Upper lobe of left lung (tissue), 6 donors: ENCODE measurements around the gene HSD17B11. TPM values are rescaled to one million over a fixed set of nuclear protein-coding genes. Genes with fewer than 3 reads are reported as not detected.
A peak's percentile ranks its signal among the peaks of the same experiment; 100 is the strongest.
"Not testable (repeated sequence)": the region's sequence is repeated elsewhere in the genome, so short reads cannot be mapped to it uniquely, and the experiment has no call there.

ENCODE experiments used
- ATAC-seq, 2 donors: fragments of 200-7000 bp; cut with Tn5 transposase; one replicate each; pipeline ENCODE4 v1.9.1; 2022; ENCODE audit warnings: mild to moderate bottlenecking in 2 of 2, moderate library complexity in 2 of 2; ENCODE audit not compliant: low FRiP score in 2 of 2
- DNase-seq, 2 donors: peaks; one replicate each; pipeline ENCODE4 v3.0.0-alpha.2; 2019 to 2020
- H3K27ac ChIP-seq, 4 donors: fragments of 200-600 bp; sonication (generic); one replicate each; pipeline ENCODE4 v1.5.1; 2016 to 2019
- H3K27me3 ChIP-seq, 4 donors: fragments of 200-600 bp; sonication (generic); one replicate each; pipeline ENCODE4 v1.5.1; 2017 to 2019
- H3K36me3 ChIP-seq, 4 donors: fragments of 200-600 bp; sonication (generic); one replicate each; pipeline ENCODE4 v1.5.1; 2016 to 2019
- H3K4me1 ChIP-seq, 4 donors: fragments of 200-600 bp; sonication (generic); one replicate each; pipeline ENCODE4 v1.5.1; 2018 to 2019
- H3K4me3 ChIP-seq, 4 donors: fragments of 200-600 bp; sonication (generic); one replicate each; pipeline ENCODE4 v1.5.1; 2017 to 2019; ENCODE audit warnings: mild to moderate bottlenecking in 2 of 4, moderate library complexity in 1 of 4
- H3K9me3 ChIP-seq, 4 donors: fragments of 200-600 bp; sonication (generic); one replicate each; pipeline ENCODE4 v1.5.1; 2018 to 2019
- CTCF ChIP-seq, 6 experiments: fragments of 450-650 bp in 4 of 6; fragments of 200-600 bp in 2 of 6; sonication (generic) in 2 of 6; IDR thresholded peaks; one replicate each; pipeline ENCODE4 v1.5.1; 2016 to 2019; ENCODE audit warnings: antibody characterized with exemption in 6 of 6
- EP300 ChIP-seq, 4 donors: sonication (generic); formaldehyde crosslinking; IDR thresholded peaks; one replicate each; pipeline ENCODE4 v1.5.1; 2017; ENCODE audit warnings: antibody characterized with exemption in 4 of 4, control low read depth in 2 of 4
- POLR2A ChIP-seq, 4 donors: fragments of 450-650 bp; IDR thresholded peaks; one replicate each; pipeline ENCODE4 v1.5.1; 2016 to 2017; ENCODE audit warnings: antibody characterized with exemption in 4 of 4, mild to moderate bottlenecking in 2 of 4
- POLR2AphosphoS5 ChIP-seq, 2 donors: sonication (generic); formaldehyde crosslinking; IDR thresholded peaks; one replicate each; pipeline ENCODE4 v1.5.1; 2017; ENCODE audit warnings: antibody characterized with exemption in 2 of 2
- WGBS, 2 donors: methylation state at CpG; one replicate each; pipeline ENCODE4 v1.1.5; 2017 to 2018; 5-methylcytosine and 5-hydroxymethylcytosine counted together
- total RNA-seq, 6 donors: library from RNA; depleted of rRNA in 4 of 6; stranded (reverse); fragments of >200 nt in 4 of 6; gene quantifications; one replicate each; pipeline versions ENCODE4 v1.1.0 to v1.2.1, GENCODE V29; 2016 to 2021
- donor health status: DM: no; HTN: no; CAD: no; lungs with moderate emphysema.
- donor health status: DM: no; HTN: yes; CAD: no; lungs with severe emphysema.

The HSD17B11 gene
- total RNA-seq, 6 donors from 2014 or later, result 24.4 to 166 (median 93.2) TPM

- no peaks in the 10 kb centered on the region for H3K27me3 ChIP-seq
- DNase-seq, result no peak
- no peaks in the 10 kb centered on the region for H3K36me3 ChIP-seq
- peaks cover 0 to 6% (median 0%) of the 10 kb centered on the region in 4 donors for H3K9me3 ChIP-seq
- no peak overlapping the region for H3K27ac ChIP-seq
- H3K4me3 ChIP-seq, result no peak overlapping the region
- TF ChIP-seq CTCF (IDR thresholded peaks at IDR 0.05) (no peak), POLR2A (IDR thresholded peaks at IDR 0.05) (no peak), EP300 (IDR thresholded peaks at IDR 0.05) (no peak), POLR2AphosphoS5 (IDR thresholded peaks at IDR 0.05) (no peak)
- H3K4me1 ChIP-seq, result no peaks in the 10 kb centered on the region
- 50 to 62% methylated on average over 3 of the region's 3 CpGs for WGBS, 2 donors
- ATAC-seq, result no peak
Observed at GRCh38 chr4:87326460-87326859, 64.5 kb downstream of the HSD17B11 start.

GRCh38 chr4:87322754-87323153 is 68.2 kb downstream of the HSD17B11 start, which contains the start of gene HSD17B13:
Gene HSD17B13 (minus strand): TSS chr4:87322882. CDS start chr4:87322841, 41 bp downstream.
- Histone ChIP-seq H3K27ac (no peak within 1 kb of the TSS), H3K9me3 (no peaks in the 10 kb centered on the region), H3K36me3 (no peaks in the 10 kb centered on the region), H3K27me3 (no peaks in the 10 kb centered on the region), H3K4me1 (no peaks in the 10 kb centered on the region), H3K4me3 (no peak within 1 kb of the TSS)
- DNase-seq, result no peak
- 78 to 83% methylated on average over 2 of the region's 2 CpGs for WGBS, 2 donors
- no peak for ATAC-seq
- no peak for TF ChIP-seq POLR2AphosphoS5 (IDR thresholded peaks at IDR 0.05)
- no peak for TF ChIP-seq CTCF (IDR thresholded peaks at IDR 0.05)
- no peak for TF ChIP-seq EP300 (IDR thresholded peaks at IDR 0.05)
- TF ChIP-seq POLR2A (IDR thresholded peaks at IDR 0.05), result no peak

GRCh38 chr4:87321888-87322287 is 69.1 kb downstream of the HSD17B11 start:
- no peaks in the 10 kb centered on the region for H3K4me1 ChIP-seq
- no peak for ATAC-seq
- H3K4me3 ChIP-seq, result no peak overlapping the region
- TF ChIP-seq POLR2AphosphoS5 (IDR thresholded peaks at IDR 0.05) (no peak), POLR2A (IDR thresholded peaks at IDR 0.05) (no peak), EP300 (IDR thresholded peaks at IDR 0.05) (no peak), CTCF (IDR thresholded peaks at IDR 0.05) (no peak)
- DNase-seq, result no peak
- H3K36me3 ChIP-seq, result no peaks in the 10 kb centered on the region
- H3K9me3 ChIP-seq, result no peaks in the 10 kb centered on the region
- H3K27me3 ChIP-seq, result no peaks in the 10 kb centered on the region
- no peak overlapping the region for H3K27ac ChIP-seq
- WGBS, 2 donors, result 79 to 83% methylated on average over 5 of the region's 5 CpGs

- no peak for ATAC-seq
- WGBS, 2 donors, result 69% methylated on average over 1 of the region's 1 CpG
- peak in 1 of 2 donors; percentile 43 for DNase-seq
- H3K4me1 ChIP-seq, result no peaks in the 10 kb centered on the region
- no peak overlapping the region for H3K4me3 ChIP-seq
- H3K27me3 ChIP-seq, result no peaks in the 10 kb centered on the region
- no peaks in the 10 kb centered on the region for H3K9me3 ChIP-seq
- H3K27ac ChIP-seq, result no peak overlapping the region
- no peaks in the 10 kb centered on the region for H3K36me3 ChIP-seq
- TF ChIP-seq EP300 (IDR thresholded peaks at IDR 0.05) (no peak), POLR2AphosphoS5 (IDR thresholded peaks at IDR 0.05) (no peak), CTCF (IDR thresholded peaks at IDR 0.05) (no peak), POLR2A (IDR thresholded peaks at IDR 0.05) (no peak)
Observed at GRCh38 chr4:87317527-87317926, 73.5 kb downstream of the HSD17B11 start.

- Histone ChIP-seq H3K27me3 (no peaks in the 10 kb centered on the region), H3K9me3 (no peaks in the 10 kb centered on the region), H3K4me3 (no peak overlapping the region), H3K36me3 (no peaks in the 10 kb centered on the region), H3K4me1 (no peaks in the 10 kb centered on the region), H3K27ac (no peak overlapping the region)
- DNase-seq (no peak), ATAC-seq (no peak)
- WGBS, 2 donors, result 87 to 89% methylated on average over 3 of the region's 3 CpGs
- TF ChIP-seq EP300 (IDR thresholded peaks at IDR 0.05) (no peak), POLR2AphosphoS5 (IDR thresholded peaks at IDR 0.05) (no peak), CTCF (IDR thresholded peaks at IDR 0.05) (no peak), POLR2A (IDR thresholded peaks at IDR 0.05) (no peak)
Observed at GRCh38 chr4:87316961-87317360, 74.0 kb downstream of the HSD17B11 start.

- not testable (repeated sequence) for H3K4me3 ChIP-seq, ATAC-seq, H3K4me1 ChIP-seq, H3K9me3 ChIP-seq, DNase-seq, H3K27me3 ChIP-seq, H3K36me3 ChIP-seq, H3K27ac ChIP-seq
- 62 to 63% methylated on average over 4 of the region's 4 CpGs for WGBS, 2 donors
Observed at GRCh38 chr4:87315000-87315399, 76.0 kb downstream of the HSD17B11 start.
